HuH-7.5 (cell line): Measurements from ENCODE around the gene MICU1.

Source experiments
- DNase-seq: peaks from one replicate; pipeline ENCODE4 v3.0.0; 2011; ENCODE audit warnings: low spot score

Gene MICU1

DNA sequence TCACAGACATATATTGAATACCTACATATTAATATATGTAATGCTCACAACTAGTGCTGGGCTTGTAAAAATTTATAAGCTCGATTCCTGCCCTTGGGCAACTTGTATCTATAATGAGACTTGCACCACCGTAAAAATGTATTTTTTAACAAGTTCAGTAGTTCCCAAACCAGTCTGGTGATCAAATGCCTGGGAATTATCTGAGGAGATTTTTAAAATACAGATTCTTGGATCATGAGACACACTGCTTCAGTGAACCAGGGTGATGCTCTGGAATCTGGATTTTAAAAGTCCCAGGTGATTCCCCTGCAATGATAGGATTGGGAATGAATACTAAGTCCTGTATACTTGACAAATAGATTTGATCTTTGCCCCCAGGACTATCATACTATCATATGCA is 4.3 kb upstream of the MICU1 start:
- no peak for DNase-seq

- no peak for DNase-seq
Measured at GRCh38 chr10:72626444-72626754, 520 bp upstream of the MICU1 start.

GRCh38 chr10:72625276-72625607 is 637 bp downstream of the MICU1 start:
- DNase-seq: no peak

- DNase-seq: no peak
Measured at GRCh38 chr10:72622271-72622670, 3.6 kb downstream of the MICU1 start.

DNA sequence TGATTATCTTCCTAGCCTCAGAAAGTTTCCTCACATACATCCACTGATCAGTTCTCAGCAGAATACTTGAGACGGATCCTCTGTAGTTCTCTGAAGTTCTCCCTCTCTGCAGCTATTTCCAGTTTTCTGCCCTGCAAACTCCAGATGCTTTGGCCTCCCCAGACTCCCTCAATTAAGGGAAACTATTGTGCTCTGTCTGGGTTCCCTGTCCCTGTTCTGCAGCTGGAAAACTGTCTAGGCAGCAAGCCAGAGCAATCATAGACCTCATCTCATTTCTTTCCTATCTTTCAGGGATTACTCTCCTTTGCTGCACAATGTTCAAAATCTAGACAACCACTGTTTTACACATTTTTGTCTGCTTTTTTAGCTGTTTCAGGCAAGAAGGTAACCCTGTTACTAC is 9.2 kb downstream of the MICU1 start:
- DNase-seq: no peak

GRCh38 chr10:72615970-72616369 is 9.9 kb downstream of the MICU1 start:
- DNase-seq: no peak

- no peak for DNase-seq
Measured at GRCh38 chr10:72612203-72612826, 13.6 kb downstream of the MICU1 start.

DNA sequence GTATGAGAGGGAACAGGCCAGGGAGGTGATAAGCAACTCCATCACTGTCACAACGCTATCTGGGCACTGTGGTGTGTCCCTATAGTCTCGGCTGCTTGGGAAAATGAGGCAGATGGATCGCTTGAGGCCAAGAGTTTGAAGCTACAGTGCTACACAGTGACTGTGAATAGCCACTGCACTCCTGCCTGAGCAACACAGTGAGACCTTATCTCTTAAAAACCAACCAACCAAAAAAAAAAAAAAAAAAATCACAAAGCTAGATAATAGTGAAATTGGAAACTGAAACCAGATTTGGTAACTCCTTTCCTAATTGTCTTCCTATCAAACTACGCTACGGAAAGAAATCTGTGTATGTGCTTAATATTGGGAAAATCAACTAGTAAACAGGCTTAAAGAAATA is 14.1 kb downstream of the MICU1 start:
- DNase-seq: no peak

DNA sequence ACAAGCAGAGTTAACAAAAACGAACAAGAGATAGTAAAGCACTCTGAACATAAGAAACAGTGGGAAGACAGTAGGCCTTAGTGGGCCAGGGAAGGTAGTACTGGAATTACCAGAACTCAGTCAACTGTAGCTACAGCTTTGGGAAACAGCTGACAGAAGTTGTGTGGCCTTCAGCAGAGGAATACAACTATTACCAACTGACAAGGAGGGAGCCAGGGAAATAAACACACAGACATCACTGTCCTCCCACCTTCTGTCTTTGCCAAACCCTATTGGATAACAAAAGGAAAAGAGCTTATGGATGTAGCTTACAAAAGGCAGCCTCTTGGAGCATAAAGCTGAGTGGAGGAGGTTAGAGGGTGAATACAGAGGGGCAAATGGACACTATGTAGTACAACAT is 15.4 kb downstream of the MICU1 start:
- DNase-seq: no peak

DNA sequence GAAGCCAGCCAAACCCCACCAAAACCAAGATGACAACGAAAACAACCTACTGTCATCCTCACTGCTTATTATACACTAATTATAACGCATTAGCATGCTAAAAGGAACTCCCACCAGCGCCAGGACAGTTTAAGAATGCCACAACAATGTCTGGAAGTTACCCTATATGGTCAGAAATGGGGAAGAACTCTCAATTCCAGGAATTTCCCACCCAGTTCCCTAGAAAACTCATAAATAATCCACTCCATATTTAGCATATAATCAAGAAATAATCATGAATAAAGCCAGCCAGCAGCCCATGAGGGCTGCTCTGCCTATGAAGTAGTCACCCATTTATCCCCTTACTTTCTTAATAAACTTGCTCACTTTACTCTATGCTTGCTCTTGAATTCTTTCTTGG is 20.8 kb downstream of the MICU1 start:
- DNase-seq: no peak

GRCh38 chr10:72601144-72601543 is 24.7 kb downstream of the MICU1 start:
- no peak for DNase-seq

- DNase-seq: no peak
Measured at GRCh38 chr10:72598769-72599701, 26.8 kb downstream of the MICU1 start.

DNA sequence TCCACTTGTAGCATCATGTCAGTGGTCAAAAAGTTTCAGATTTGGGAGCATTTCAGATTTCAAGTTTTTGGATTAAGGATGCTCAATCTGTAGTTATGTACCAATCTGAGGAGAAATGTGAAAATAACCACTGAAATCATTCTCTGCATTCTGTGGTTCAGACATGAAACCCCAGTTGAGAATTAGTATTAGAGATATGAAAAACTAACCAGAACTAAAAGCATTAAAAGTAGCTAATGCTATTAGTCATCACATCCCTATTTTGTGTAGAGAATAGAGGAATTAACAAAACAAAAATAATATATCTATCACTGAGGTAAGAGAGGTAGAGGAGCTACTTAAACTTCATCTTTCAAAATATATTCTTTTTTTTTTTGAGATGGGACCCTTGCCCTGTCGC is 28.0 kb downstream of the MICU1 start:
- no peak for DNase-seq

DNA sequence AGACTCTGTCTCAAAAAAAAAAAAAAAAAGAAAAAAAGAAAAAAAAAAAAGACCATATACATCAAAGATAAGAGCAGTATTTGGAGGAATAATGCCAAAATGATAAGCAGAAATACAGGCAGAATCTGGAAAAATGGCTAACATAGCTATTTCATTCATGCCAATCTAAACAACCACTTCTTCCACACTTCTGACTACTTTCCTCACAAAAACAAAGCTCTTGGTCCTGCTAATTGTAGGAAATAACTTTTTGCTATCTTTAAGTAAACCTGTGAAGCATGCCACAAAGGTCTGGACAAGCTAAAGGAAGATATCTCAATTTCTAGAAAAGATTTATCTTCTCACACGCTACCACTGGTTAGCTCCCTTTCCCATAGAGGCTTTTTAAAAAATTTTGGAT is 30.4 kb downstream of the MICU1 start:
- no peak for DNase-seq

- DNase-seq: no peak
Measured at GRCh38 chr10:72593963-72594362, 31.9 kb downstream of the MICU1 start.

DNA sequence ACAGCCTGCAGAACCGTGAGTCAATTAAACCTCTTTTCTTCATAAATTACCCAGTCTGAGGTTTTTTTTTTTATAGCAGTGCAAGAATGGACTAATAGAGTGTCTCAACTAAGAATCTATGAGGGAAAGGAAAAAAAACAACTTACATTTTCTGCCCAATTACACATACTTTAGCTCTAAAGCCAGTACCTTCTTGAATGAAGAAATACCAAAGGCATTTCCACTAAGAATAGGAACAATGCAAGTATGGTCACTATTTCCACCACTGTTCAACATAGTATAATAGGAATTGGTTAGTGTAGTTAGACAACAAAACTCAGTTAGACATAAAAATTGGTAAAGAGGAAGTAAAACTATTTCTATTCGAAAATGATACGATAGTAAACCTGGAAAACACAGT is 37.6 kb downstream of the MICU1 start:
- DNase-seq: no peak

- DNase-seq: no peak
Measured at GRCh38 chr10:72587568-72587967, 38.3 kb downstream of the MICU1 start.

DNA sequence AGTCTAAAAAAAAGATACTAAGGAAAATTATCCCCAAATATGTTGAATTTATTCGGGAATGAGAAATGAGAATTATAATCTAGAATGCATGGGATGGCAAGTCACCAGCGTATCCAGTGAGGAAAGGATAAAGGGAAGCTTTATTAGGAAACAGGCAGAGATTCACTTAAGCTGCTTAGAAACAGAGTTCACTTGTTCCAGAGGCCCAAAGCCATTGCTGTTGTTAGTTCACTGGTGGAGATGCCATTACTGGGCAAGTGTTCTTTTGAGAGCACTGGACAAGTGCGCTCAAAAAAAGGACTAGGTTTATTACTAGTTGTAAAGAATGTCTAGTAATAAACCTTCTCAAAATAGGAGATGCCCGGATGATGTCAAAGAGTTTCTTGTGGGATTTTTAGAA is 51.2 kb downstream of the MICU1 start:
- DNase-seq: no peak

DNA sequence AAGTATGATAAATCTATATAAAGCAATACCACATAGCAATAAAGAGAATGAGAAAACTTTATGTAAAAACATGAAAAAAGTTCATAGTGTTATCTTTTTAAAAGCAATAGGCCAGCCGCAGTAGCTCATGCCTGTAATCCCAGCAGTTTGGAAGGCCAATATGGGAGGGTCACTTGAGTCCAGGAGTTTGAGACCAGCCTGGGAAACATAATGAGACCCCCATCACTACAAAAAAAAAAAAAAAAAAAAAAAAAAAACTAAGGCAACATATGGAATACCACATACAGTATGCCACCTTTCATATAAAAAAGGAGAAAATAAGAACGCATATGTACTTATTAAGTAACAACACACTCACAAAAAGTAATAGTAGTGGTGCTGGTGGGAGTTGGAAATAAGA is 52.8 kb downstream of the MICU1 start:
- no peak for DNase-seq

DNA sequence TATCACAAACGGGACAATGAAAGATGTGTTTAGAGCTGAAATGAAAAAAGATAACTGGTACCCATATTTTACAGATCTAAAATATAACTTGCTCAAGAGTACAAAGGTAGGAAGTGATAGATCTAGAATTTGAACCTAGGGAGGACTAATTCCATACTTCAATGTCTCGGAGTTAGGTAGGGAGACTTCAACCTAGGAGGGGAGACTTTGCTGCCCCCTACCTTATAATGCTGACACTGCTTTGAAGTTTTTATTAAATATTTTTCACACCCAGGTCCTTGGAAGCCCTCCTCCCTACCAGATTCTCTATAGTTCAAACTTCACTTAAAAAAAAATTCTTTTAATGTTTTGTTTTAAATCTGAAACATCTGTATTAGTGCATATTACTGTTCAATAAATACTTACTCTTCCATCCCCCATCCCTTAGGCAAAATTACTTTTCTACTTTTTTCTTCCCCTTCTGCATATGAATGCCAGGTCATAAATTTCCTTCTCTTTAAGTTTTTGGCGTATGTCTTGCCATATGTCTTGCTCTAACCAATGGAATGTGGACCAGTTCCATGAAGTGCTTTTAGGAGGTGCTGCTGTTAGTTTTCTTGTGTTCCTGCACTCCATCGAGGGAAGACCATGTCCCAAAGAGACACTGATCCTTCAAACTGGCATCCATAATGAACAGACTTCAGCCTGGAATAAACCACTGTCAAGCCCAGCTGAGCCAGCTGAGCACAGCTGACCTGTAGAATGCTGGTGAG is 57.8 kb downstream of the MICU1 start:
- DNase-seq: no peak

DNA sequence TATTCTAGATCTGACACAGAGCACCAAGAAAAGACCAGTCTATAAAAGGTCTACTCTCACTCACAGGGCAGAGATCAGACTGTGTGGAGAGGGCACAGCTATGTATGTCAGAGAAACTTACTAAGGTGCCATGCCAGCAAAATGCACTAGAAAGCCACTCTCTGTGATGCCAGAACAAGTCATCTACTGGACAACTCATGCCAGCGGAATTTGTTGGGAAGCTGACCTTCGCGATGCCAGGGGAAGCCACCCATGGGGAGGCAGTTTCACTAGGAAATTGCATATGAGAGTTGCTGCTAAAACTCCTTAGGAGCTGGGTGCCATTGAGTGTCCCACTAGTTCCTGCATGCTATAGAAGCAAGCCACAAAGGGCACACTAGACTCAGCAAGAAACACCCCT is 58.5 kb downstream of the MICU1 start:
- DNase-seq: no peak

DNA sequence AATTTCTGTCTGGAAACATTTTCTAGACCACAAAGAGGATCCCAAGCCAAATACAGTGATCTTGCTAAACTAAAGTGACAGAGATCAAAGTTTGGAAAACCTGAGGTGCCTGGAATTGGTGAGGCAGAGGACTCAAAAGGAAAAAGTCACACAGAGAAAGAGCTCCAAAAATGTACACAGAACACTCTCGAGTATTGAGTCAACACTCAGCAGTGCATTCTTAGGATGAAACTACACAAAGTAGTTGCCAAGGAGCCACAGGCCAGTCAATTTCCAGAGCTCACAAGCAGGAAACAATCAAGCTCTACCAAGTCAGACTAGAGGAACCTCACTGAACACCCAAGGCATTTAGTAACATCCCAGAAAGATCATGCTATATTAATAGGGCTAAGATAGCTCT is 61.3 kb downstream of the MICU1 start:
- DNase-seq: no peak

GRCh38 chr10:72563327-72563932 is 62.4 kb downstream of the MICU1 start:
- no peak for DNase-seq
